ENCODE results near the gene LRRC4C. TPM values are rescaled to one million over a fixed set of nuclear protein-coding genes. Genes with fewer than 3 reads are reported as not detected.

LRRC4C gene
- total and polyA plus RNA-seq, 4 donors: 0.33 to 5.3 (median 0.43) TPM

DNA sequence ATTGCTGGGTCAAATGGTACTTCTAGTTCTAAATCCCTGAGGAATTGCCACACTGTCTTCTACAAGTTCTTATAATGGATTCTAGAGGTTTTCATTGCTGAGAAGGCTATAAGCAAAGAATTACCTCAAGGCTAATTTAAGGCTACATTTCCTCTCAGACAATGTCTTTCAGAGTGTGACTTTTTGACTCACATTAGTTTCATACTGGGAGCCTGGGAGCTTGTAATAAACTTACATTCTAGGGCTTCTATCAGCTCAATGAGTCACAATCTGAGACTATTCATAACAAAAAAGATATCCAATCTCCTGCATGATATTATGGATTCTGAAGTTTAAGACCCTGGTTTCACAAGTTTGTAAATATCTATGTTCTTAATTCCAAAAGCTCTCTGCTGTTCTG, 408.7 kb downstream of the LRRC4C start:
- Histone ChIP-seq H3K27ac (ENCODE audit: low read depth in 1 of 2, low read length in 1 of 2) (no peak overlapping the region), H3K9me3 (ENCODE audit: control insufficient read depth in 4 of 4, insufficient read depth in 3 of 4, low read length in 3 of 4) (no peaks in the 10 kb centered on the region), H3K4me1 (ENCODE audit: control insufficient read depth in 5 of 5, insufficient read depth in 5 of 5, low read length in 5 of 5) (no peaks in the 10 kb centered on the region), H3K27me3 (ENCODE audit: control insufficient read depth in 3 of 3, insufficient read depth in 3 of 3, low read length in 2 of 3) (no peaks in the 10 kb centered on the region), H3K4me3 (no peak overlapping the region), H3K9ac (ENCODE audit: insufficient read depth in 1 of 2, low read length in 2 of 2) (no peak overlapping the region), H3K36me3 (ENCODE audit: control insufficient read depth in 4 of 4, insufficient read depth in 4 of 4, low read length in 4 of 4) (no peaks in the 10 kb centered on the region)
- DNase-seq (no peak), ATAC-seq (ENCODE audit: insufficient read depth, low FRiP score) (no peak)
- TF ChIP-seq, protein P1, sequence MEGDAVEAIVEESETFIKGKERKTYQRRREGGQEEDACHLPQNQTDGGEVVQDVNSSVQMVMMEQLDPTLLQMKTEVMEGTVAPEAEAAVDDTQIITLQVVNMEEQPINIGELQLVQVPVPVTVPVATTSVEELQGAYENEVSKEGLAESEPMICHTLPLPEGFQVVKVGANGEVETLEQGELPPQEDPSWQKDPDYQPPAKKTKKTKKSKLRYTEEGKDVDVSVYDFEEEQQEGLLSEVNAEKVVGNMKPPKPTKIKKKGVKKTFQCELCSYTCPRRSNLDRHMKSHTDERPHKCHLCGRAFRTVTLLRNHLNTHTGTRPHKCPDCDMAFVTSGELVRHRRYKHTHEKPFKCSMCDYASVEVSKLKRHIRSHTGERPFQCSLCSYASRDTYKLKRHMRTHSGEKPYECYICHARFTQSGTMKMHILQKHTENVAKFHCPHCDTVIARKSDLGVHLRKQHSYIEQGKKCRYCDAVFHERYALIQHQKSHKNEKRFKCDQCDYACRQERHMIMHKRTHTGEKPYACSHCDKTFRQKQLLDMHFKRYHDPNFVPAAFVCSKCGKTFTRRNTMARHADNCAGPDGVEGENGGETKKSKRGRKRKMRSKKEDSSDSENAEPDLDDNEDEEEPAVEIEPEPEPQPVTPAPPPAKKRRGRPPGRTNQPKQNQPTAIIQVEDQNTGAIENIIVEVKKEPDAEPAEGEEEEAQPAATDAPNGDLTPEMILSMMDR (IDR thresholded peaks at IDR 0.05; ENCODE audit: control extremely low read depth, extremely low read depth): no peak

DNA sequence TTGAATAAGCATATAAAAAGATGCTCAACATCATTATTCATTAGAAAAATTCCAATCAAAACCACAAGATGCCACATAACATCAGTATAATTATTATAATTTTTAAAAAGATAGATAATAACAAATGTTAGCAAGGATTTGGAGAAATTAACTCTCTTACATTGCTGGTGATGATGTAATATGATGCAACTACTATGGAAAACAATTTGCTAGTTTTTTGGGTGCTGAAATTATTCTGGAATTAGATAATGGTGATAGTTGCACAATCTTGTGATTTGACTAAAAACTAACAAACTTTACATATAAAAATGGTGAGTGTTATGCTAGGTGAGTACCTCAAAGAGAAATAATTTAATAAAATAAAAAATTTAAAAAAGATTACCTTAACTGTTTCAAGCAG, 412.2 kb downstream of the LRRC4C start:
- Histone ChIP-seq H3K9me3 (ENCODE audit: control insufficient read depth in 4 of 4, insufficient read depth in 3 of 4, low read length in 3 of 4) (no peaks in the 10 kb centered on the region), H3K4me1 (ENCODE audit: control insufficient read depth in 5 of 5, insufficient read depth in 5 of 5, low read length in 5 of 5) (no peaks in the 10 kb centered on the region), H3K4me3 (no peak overlapping the region), H3K27ac (ENCODE audit: low read depth in 1 of 2, low read length in 1 of 2) (no peak overlapping the region), H3K27me3 (ENCODE audit: control insufficient read depth in 3 of 3, insufficient read depth in 3 of 3, low read length in 2 of 3) (no peaks in the 10 kb centered on the region), H3K9ac (ENCODE audit: insufficient read depth in 1 of 2, low read length in 2 of 2) (no peak overlapping the region), H3K36me3 (ENCODE audit: control insufficient read depth in 4 of 4, insufficient read depth in 4 of 4, low read length in 4 of 4) (no peaks in the 10 kb centered on the region)
- TF ChIP-seq, protein P1 (IDR thresholded peaks at IDR 0.05; ENCODE audit: control extremely low read depth, extremely low read depth): no peak
- DNase-seq: no peak
- ATAC-seq (ENCODE audit: insufficient read depth, low FRiP score): no peak

DNA sequence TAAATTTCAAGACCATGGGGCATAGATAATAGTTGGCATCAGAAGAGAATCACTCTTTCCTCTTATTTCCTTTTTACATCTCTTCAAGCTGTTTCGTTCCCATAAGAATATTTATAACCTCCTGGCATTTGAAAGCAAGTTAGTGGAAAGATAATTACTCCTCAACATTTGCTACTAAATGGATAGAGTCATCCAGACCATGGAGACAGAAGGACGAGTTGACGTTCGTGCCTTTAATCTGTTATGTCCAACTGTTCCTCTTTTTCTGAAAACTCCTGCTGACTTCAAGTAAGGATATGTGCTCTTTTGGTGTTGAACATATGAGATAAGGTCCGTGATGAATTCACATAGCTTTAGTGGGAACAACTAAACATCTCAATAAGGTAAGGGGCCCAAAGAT, 414.2 kb downstream of the LRRC4C start:
- H3K9ac ChIP-seq (ENCODE audit: insufficient read depth in 1 of 2, low read length in 2 of 2): no peak overlapping the region
- H3K27me3 ChIP-seq (ENCODE audit: control insufficient read depth in 3 of 3, insufficient read depth in 3 of 3, low read length in 2 of 3): no peaks in the 10 kb centered on the region
- TF ChIP-seq, protein P1 (IDR thresholded peaks at IDR 0.05; ENCODE audit: control extremely low read depth, extremely low read depth): no peak
- no peak overlapping the region for H3K27ac ChIP-seq (ENCODE audit: low read depth in 1 of 2, low read length in 1 of 2)
- H3K9me3 ChIP-seq (ENCODE audit: control insufficient read depth in 4 of 4, insufficient read depth in 3 of 4, low read length in 3 of 4): no peaks in the 10 kb centered on the region
- DNase-seq: no peak
- H3K4me1 ChIP-seq (ENCODE audit: control insufficient read depth in 5 of 5, insufficient read depth in 5 of 5, low read length in 5 of 5): no peaks in the 10 kb centered on the region
- no peaks in the 10 kb centered on the region for H3K36me3 ChIP-seq (ENCODE audit: control insufficient read depth in 4 of 4, insufficient read depth in 4 of 4, low read length in 4 of 4)
- ATAC-seq (ENCODE audit: insufficient read depth, low FRiP score): no peak
- H3K4me3 ChIP-seq: no peak overlapping the region
- 81 to 88% methylated on average over 5 of the region's 5 CpGs for WGBS, 2 donors

DNA sequence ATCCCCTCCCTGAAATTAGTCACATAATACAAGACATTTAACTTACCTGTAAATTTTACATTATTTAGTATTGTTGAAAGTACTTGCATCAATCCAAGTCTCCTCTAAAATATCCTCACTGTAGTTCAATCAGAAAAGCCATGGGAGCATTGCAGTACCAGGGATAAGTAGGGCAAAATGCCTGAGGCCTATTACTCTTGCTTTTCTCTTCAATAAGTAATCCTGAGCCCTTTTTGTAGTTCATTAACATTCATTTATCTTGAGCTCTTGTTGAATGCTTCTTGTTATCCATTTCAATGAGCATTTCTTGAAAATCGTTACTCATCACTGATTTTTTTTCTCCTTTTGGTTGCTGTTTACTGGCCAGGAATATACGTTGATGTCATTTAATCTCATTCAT, 414.7 kb downstream of the LRRC4C start:
- ATAC-seq (ENCODE audit: insufficient read depth, low FRiP score) (no peak), DNase-seq (no peak)
- 76 to 81% methylated on average over 2 of the region's 2 CpGs for WGBS, 2 donors
- Histone ChIP-seq H3K27me3 (ENCODE audit: control insufficient read depth in 3 of 3, insufficient read depth in 3 of 3, low read length in 2 of 3) (no peaks in the 10 kb centered on the region), H3K36me3 (ENCODE audit: control insufficient read depth in 4 of 4, insufficient read depth in 4 of 4, low read length in 4 of 4) (no peaks in the 10 kb centered on the region), H3K4me1 (ENCODE audit: control insufficient read depth in 5 of 5, insufficient read depth in 5 of 5, low read length in 5 of 5) (no peaks in the 10 kb centered on the region), H3K9me3 (ENCODE audit: control insufficient read depth in 4 of 4, insufficient read depth in 3 of 4, low read length in 3 of 4) (no peaks in the 10 kb centered on the region), H3K27ac (ENCODE audit: low read depth in 1 of 2, low read length in 1 of 2) (no peak overlapping the region), H3K4me3 (no peak overlapping the region), H3K9ac (ENCODE audit: insufficient read depth in 1 of 2, low read length in 2 of 2) (no peak overlapping the region)
- TF ChIP-seq, protein P1 (IDR thresholded peaks at IDR 0.05; ENCODE audit: control extremely low read depth, extremely low read depth): no peak

Measured in lung (tissue), 12 donors.